H1 (cell line): ENCODE measurements around the gene TMEM168.

ENCODE experiments used
- EZH2 ChIP-seq: fragments of 200-600 bp; sonication (generic); IDR thresholded peaks from 2 replicates; pipeline ENCODE4 v1.7.1; 2012; ENCODE audit warnings: low read depth, mild to moderate bottlenecking, moderate library complexity, low read length, inconsistent platforms; ENCODE audit not compliant: severe bottlenecking
- GABPA ChIP-seq: IDR thresholded peaks from 2 replicates; pipeline ENCODE4 v1.6.1; 2011; ENCODE audit warnings: mild to moderate bottlenecking, low read length, moderate library complexity, borderline replicate concordance; ENCODE audit not compliant: insufficient read depth
- KDM1A ChIP-seq: fragments of 200-600, 300-600 bp; sonication (generic); IDR thresholded peaks from 2 replicates; pipeline ENCODE4 v1.7.1; 2016; ENCODE audit warnings: mild to moderate bottlenecking, low read length, borderline replicate concordance
- POLR2A ChIP-seq, 2 experiments: IDR thresholded peaks; 1 replicate in 1 of 2; 2 replicates in 1 of 2; pipeline ENCODE4 v1.6.1; 2011; ENCODE audit warnings: low read depth in 2 of 2, low read length in 2 of 2, mild to moderate bottlenecking in 2 of 2; ENCODE audit errors: control extremely low read depth in 1 of 2
- POLR2AphosphoS5 ChIP-seq: IDR thresholded peaks from 2 replicates; pipeline ENCODE4 v1.6.1; 2011; ENCODE audit warnings: low read depth, low read length
- POU5F1 ChIP-seq: IDR thresholded peaks from 2 replicates; pipeline ENCODE4 v1.6.1; 2011; ENCODE audit warnings: low read depth, mild to moderate bottlenecking, low read length, moderate library complexity
- SRF ChIP-seq: IDR thresholded peaks from 2 replicates; pipeline ENCODE4 v1.6.1; 2011; ENCODE audit warnings: mild to moderate bottlenecking, low read depth, low read length, moderate library complexity
- TAF1 ChIP-seq: IDR thresholded peaks from 2 replicates; pipeline ENCODE4 v1.6.1; 2011; ENCODE audit warnings: mild to moderate bottlenecking, low read depth, low read length
- TEAD4 ChIP-seq: IDR thresholded peaks from 2 replicates; pipeline ENCODE4 v1.6.1; 2012; ENCODE audit warnings: low read depth, low read length, inconsistent platforms, mixed read lengths
- TF ChIP-seq, protein P1 (sequence below): IDR thresholded peaks from 2 replicates; pipeline ENCODE4 v1.6.1; 2012; ENCODE audit warnings: low read length, inconsistent platforms
- TF ChIP-seq, protein P2 (sequence below), 3 experiments: IDR thresholded peaks; 1 replicate in 2 of 3; 2 replicates in 1 of 3; pipeline versions ENCODE4 v1.5.1 to v1.6.1; 2011; ENCODE audit warnings: low read length in 3 of 3, mild to moderate bottlenecking in 3 of 3, inconsistent platforms in 2 of 3, low read depth in 1 of 3, moderate library complexity in 1 of 3; ENCODE audit not compliant: insufficient read depth in 1 of 3; ENCODE audit errors: control extremely low read depth in 1 of 3
- TF ChIP-seq, protein P3 (sequence below): IDR thresholded peaks from 2 replicates; pipeline ENCODE4 v1.6.1; 2012; ENCODE audit warnings: inconsistent platforms

DNA sequence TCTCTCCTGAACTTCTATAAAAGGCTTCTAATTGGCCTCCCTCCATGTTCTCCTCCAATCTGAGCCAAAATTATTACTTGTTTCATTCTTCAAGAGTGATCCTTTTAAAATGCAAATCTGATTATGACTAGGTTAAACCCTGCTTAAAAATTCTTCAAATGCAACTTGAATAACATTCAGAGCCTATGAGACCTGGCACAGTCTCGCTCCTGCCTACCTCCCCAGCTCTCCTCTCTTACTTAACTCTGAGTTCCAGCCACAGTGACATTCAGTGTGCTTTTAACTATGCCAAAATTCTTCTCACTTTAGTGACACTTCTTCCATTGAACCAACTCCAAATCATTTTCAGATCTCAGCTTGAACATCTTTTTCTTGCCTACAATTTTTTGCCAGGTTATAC lies 68.8 kb downstream of the TMEM168 start:
- TF ChIP-seq, protein P1, sequence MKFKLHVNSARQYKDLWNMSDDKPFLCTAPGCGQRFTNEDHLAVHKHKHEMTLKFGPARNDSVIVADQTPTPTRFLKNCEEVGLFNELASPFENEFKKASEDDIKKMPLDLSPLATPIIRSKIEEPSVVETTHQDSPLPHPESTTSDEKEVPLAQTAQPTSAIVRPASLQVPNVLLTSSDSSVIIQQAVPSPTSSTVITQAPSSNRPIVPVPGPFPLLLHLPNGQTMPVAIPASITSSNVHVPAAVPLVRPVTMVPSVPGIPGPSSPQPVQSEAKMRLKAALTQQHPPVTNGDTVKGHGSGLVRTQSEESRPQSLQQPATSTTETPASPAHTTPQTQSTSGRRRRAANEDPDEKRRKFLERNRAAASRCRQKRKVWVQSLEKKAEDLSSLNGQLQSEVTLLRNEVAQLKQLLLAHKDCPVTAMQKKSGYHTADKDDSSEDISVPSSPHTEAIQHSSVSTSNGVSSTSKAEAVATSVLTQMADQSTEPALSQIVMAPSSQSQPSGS: no peak
- TF ChIP-seq, protein P2, sequence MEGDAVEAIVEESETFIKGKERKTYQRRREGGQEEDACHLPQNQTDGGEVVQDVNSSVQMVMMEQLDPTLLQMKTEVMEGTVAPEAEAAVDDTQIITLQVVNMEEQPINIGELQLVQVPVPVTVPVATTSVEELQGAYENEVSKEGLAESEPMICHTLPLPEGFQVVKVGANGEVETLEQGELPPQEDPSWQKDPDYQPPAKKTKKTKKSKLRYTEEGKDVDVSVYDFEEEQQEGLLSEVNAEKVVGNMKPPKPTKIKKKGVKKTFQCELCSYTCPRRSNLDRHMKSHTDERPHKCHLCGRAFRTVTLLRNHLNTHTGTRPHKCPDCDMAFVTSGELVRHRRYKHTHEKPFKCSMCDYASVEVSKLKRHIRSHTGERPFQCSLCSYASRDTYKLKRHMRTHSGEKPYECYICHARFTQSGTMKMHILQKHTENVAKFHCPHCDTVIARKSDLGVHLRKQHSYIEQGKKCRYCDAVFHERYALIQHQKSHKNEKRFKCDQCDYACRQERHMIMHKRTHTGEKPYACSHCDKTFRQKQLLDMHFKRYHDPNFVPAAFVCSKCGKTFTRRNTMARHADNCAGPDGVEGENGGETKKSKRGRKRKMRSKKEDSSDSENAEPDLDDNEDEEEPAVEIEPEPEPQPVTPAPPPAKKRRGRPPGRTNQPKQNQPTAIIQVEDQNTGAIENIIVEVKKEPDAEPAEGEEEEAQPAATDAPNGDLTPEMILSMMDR (IDR thresholded peaks at IDR 0.05; ENCODE audit: control extremely low read depth in 1 of 3, insufficient read depth in 1 of 3, low read depth in 1 of 3, low read length in 3 of 3): no peak
- no peak for TF ChIP-seq POLR2AphosphoS5
- no peak for TF ChIP-seq POLR2A (IDR thresholded peaks at IDR 0.05; ENCODE audit: control extremely low read depth in 1 of 2, low read depth in 2 of 2, low read length in 2 of 2)
- TF ChIP-seq GABPA: no peak
- no peak for TF ChIP-seq SRF
- TF ChIP-seq TAF1: no peak
- TF ChIP-seq, protein P3, sequence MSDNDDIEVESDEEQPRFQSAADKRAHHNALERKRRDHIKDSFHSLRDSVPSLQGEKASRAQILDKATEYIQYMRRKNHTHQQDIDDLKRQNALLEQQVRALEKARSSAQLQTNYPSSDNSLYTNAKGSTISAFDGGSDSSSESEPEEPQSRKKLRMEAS: no peak
- no peak for TF ChIP-seq TEAD4
- TF ChIP-seq EZH2: no peak
- no peak for TF ChIP-seq POU5F1
- no peak for TF ChIP-seq KDM1A
